ENCODE data around the gene APBB2. TPM values are rescaled to one million over a fixed set of nuclear protein-coding genes. Genes with fewer than 3 reads are reported as not detected.

Gene APBB2
- total and polyA plus RNA-seq, 7 experiments from 2014 or later = 0.42 to 1.5 (median 0.59) TPM; not detected in 2

- ATAC-seq (no peak), DNase-seq (no peak)
- Mint-ChIP-seq H3K4me3 (no peak overlapping the region), H3K27ac (no peak overlapping the region), H3K36me3 (no peaks in the 10 kb centered on the region), H3K9me3 (peaks cover 0 to 2% (median 0%) of the 10 kb centered on the region in 11 donors), H3K4me1 (no peaks in the 10 kb centered on the region), H3K27me3 (peaks cover 0 to 11% (median 0%) of the 10 kb centered on the region in 5 donors)
- H3K9me3 ChIP-seq (ENCODE audit: control insufficient read depth in 2 of 3, low read length in 3 of 3) = no peaks in the 10 kb centered on the region
- ChIA-PET POLR2A (no interaction called here), CTCF (no interaction called here)
- no peak overlapping the region for H3K4me3 ChIP-seq (ENCODE audit: low read length)
- no peaks in the 10 kb centered on the region for H3K4me1 ChIP-seq (ENCODE audit: control insufficient read depth in 2 of 2, insufficient read depth in 2 of 2, low read length in 2 of 2)
- no peak overlapping the region for H3K27ac ChIP-seq (ENCODE audit: low read depth, low read length)
- no peaks in the 10 kb centered on the region for H3K27me3 ChIP-seq (ENCODE audit: control insufficient read depth in 2 of 2, insufficient read depth in 2 of 2, low read length in 2 of 2)
- H3K36me3 ChIP-seq (ENCODE audit: control insufficient read depth in 2 of 3, insufficient read depth in 3 of 3, low read length in 3 of 3) = no peaks in the 10 kb centered on the region
- intact Hi-C loops (cut with micrococcal nuclease) = no loop called here
Measured at GRCh38 chr4:41012293-41012692, 202.0 kb downstream of the APBB2 start.

- no peak overlapping the region for H3K27ac Mint-ChIP-seq
- Histone ChIP-seq H3K36me3 (ENCODE audit: control insufficient read depth in 2 of 3, insufficient read depth in 3 of 3, low read length in 3 of 3) (no peaks in the 10 kb centered on the region), H3K27ac (ENCODE audit: low read depth, low read length) (no peak overlapping the region), H3K4me3 (ENCODE audit: low read length) (no peak overlapping the region), H3K4me1 (ENCODE audit: control insufficient read depth in 2 of 2, insufficient read depth in 2 of 2, low read length in 2 of 2) (no peaks in the 10 kb centered on the region), H3K9me3 (ENCODE audit: control insufficient read depth in 2 of 3, low read length in 3 of 3) (no peaks in the 10 kb centered on the region), H3K27me3 (ENCODE audit: control insufficient read depth in 2 of 2, insufficient read depth in 2 of 2, low read length in 2 of 2) (no peaks in the 10 kb centered on the region)
- intact Hi-C loops (cut with micrococcal nuclease) = no loop called here
- ChIA-PET POLR2A (no interaction called here), CTCF (no interaction called here)
- peaks cover 0 to 4% (median 0%) of the 10 kb centered on the region in 11 donors for H3K9me3 Mint-ChIP-seq
- DNase-seq (no peak), ATAC-seq (no peak)
- no peaks in the 10 kb centered on the region for H3K36me3 Mint-ChIP-seq
- no peaks in the 10 kb centered on the region for H3K4me1 Mint-ChIP-seq
- peaks cover 0 to 6% (median 0%) of the 10 kb centered on the region in 5 donors for H3K27me3 Mint-ChIP-seq
- no peak overlapping the region for H3K4me3 Mint-ChIP-seq
Measured at GRCh38 chr4:41009411-41009810, 204.9 kb downstream of the APBB2 start.

- Mint-ChIP-seq H3K4me1 (no peaks in the 10 kb centered on the region), H3K27ac (no peak overlapping the region), H3K4me3 (no peak overlapping the region), H3K36me3 (no peaks in the 10 kb centered on the region), H3K27me3 (peaks cover 0 to 12% (median 0%) of the 10 kb centered on the region in 5 donors), H3K9me3 (peaks cover 0 to 4% (median 0%) of the 10 kb centered on the region in 11 donors)
- CTCF ChIA-PET = no interaction called here
- intact Hi-C loops (cut with micrococcal nuclease) = no loop called here
- DNase-seq (no peak), ATAC-seq (no peak)
- H3K4me1 ChIP-seq (ENCODE audit: control insufficient read depth in 2 of 2, insufficient read depth in 2 of 2, low read length in 2 of 2) = no peaks in the 10 kb centered on the region
- no peaks in the 10 kb centered on the region for H3K27me3 ChIP-seq (ENCODE audit: control insufficient read depth in 2 of 2, insufficient read depth in 2 of 2, low read length in 2 of 2)
- no peak overlapping the region for H3K4me3 ChIP-seq (ENCODE audit: low read length)
- H3K36me3 ChIP-seq (ENCODE audit: control insufficient read depth in 2 of 3, insufficient read depth in 3 of 3, low read length in 3 of 3) = no peaks in the 10 kb centered on the region
- H3K9me3 ChIP-seq (ENCODE audit: control insufficient read depth in 2 of 3, low read length in 3 of 3) = no peaks in the 10 kb centered on the region
- POLR2A ChIA-PET = no interaction called here
- no peak overlapping the region for H3K27ac ChIP-seq (ENCODE audit: low read depth, low read length)
Measured at GRCh38 chr4:41006141-41006540, 208.2 kb downstream of the APBB2 start.

GRCh38 chr4:41002309-41002708, 212.0 kb downstream of the APBB2 start:
- H3K27ac Mint-ChIP-seq = no peak overlapping the region
- DNase-seq (no peak), ATAC-seq (no peak)
- H3K27ac ChIP-seq (ENCODE audit: low read depth, low read length) = no peak overlapping the region
- CTCF ChIA-PET = no interaction called here
- H3K27me3 ChIP-seq (ENCODE audit: control insufficient read depth in 2 of 2, insufficient read depth in 2 of 2, low read length in 2 of 2) = no peaks in the 10 kb centered on the region
- no peaks in the 10 kb centered on the region for H3K4me1 Mint-ChIP-seq
- H3K9me3 ChIP-seq (ENCODE audit: control insufficient read depth in 2 of 3, low read length in 3 of 3) = no peaks in the 10 kb centered on the region
- no peaks in the 10 kb centered on the region for H3K4me1 ChIP-seq (ENCODE audit: control insufficient read depth in 2 of 2, insufficient read depth in 2 of 2, low read length in 2 of 2)
- peaks cover 0 to 4% (median 0%) of the 10 kb centered on the region in 11 donors for H3K9me3 Mint-ChIP-seq
- POLR2A ChIA-PET = no interaction called here
- no peaks in the 10 kb centered on the region for H3K36me3 Mint-ChIP-seq
- intact Hi-C loops (cut with micrococcal nuclease) = no loop called here
- H3K4me3 ChIP-seq (ENCODE audit: low read length) = no peak overlapping the region
- peaks cover 0 to 14% (median 0%) of the 10 kb centered on the region in 5 donors for H3K27me3 Mint-ChIP-seq
- H3K4me3 Mint-ChIP-seq = no peak overlapping the region
- H3K36me3 ChIP-seq (ENCODE audit: control insufficient read depth in 2 of 3, insufficient read depth in 3 of 3, low read length in 3 of 3) = no peaks in the 10 kb centered on the region

- no peak overlapping the region for H3K4me3 Mint-ChIP-seq
Measured at GRCh38 chr4:41000356-41000755, 214.0 kb downstream of the APBB2 start.

GRCh38 chr4:40998675-40999358, 215.5 kb downstream of the APBB2 start:
- Histone ChIP-seq H3K27me3 (ENCODE audit: control insufficient read depth in 2 of 2, insufficient read depth in 2 of 2, low read length in 2 of 2) (no peaks in the 10 kb centered on the region), H3K36me3 (ENCODE audit: control insufficient read depth in 2 of 3, insufficient read depth in 3 of 3, low read length in 3 of 3) (no peaks in the 10 kb centered on the region), H3K4me1 (ENCODE audit: control insufficient read depth in 2 of 2, insufficient read depth in 2 of 2, low read length in 2 of 2) (no peaks in the 10 kb centered on the region), H3K27ac (ENCODE audit: low read depth, low read length) (no peak overlapping the region), H3K4me3 (ENCODE audit: low read length) (no peak overlapping the region), H3K9me3 (ENCODE audit: control insufficient read depth in 2 of 3, low read length in 3 of 3) (no peaks in the 10 kb centered on the region)
- Mint-ChIP-seq H3K4me1 (no peaks in the 10 kb centered on the region), H3K4me3 (no peak overlapping the region), H3K27ac (no peak overlapping the region), H3K36me3 (no peaks in the 10 kb centered on the region), H3K9me3 (peaks cover 0 to 2% (median 0%) of the 10 kb centered on the region in 11 donors), H3K27me3 (peaks cover 4 to 26% (median 6%) of the 10 kb centered on the region in 5 donors)
- intact Hi-C loops (cut with micrococcal nuclease) = no loop called here
- ATAC-seq (peak; percentile 76), DNase-seq (no peak)
- ChIA-PET POLR2A (no interaction called here), CTCF (no interaction called here)

More at GRCh38 chr4:41000356-41000755, 214.0 kb downstream of the APBB2 start:
- Histone ChIP-seq H3K9me3 (ENCODE audit: control insufficient read depth in 2 of 3, low read length in 3 of 3) (no peaks in the 10 kb centered on the region), H3K4me1 (ENCODE audit: control insufficient read depth in 2 of 2, insufficient read depth in 2 of 2, low read length in 2 of 2) (no peaks in the 10 kb centered on the region), H3K36me3 (ENCODE audit: control insufficient read depth in 2 of 3, insufficient read depth in 3 of 3, low read length in 3 of 3) (no peaks in the 10 kb centered on the region), H3K4me3 (ENCODE audit: low read length) (no peak overlapping the region), H3K27ac (ENCODE audit: low read depth, low read length) (no peak overlapping the region), H3K27me3 (ENCODE audit: control insufficient read depth in 2 of 2, insufficient read depth in 2 of 2, low read length in 2 of 2) (no peaks in the 10 kb centered on the region)
- Mint-ChIP-seq H3K4me1 (no peaks in the 10 kb centered on the region), H3K36me3 (no peaks in the 10 kb centered on the region), H3K27ac (no peak overlapping the region), H3K9me3 (peaks cover 0 to 2% (median 0%) of the 10 kb centered on the region in 11 donors), H3K27me3 (peaks cover 4 to 26% (median 6%) of the 10 kb centered on the region in 5 donors)
- DNase-seq = no peak
- intact Hi-C loops (cut with micrococcal nuclease) = no loop called here
- no peak for ATAC-seq
- ChIA-PET CTCF (no interaction called here), POLR2A (no interaction called here)

- H3K27ac Mint-ChIP-seq = no peak overlapping the region
- peaks cover 4 to 12% (median 6%) of the 10 kb centered on the region in 5 donors for H3K27me3 Mint-ChIP-seq
- no peaks in the 10 kb centered on the region for H3K9me3 ChIP-seq (ENCODE audit: control insufficient read depth in 2 of 3, low read length in 3 of 3)
- H3K36me3 Mint-ChIP-seq = no peaks in the 10 kb centered on the region
- ChIA-PET CTCF (no interaction called here), POLR2A (no interaction called here)
- H3K4me1 Mint-ChIP-seq = peaks cover 0 to 5% (median 0%) of the 10 kb centered on the region in 7 donors
- no peak overlapping the region for H3K4me3 Mint-ChIP-seq
- H3K27me3 ChIP-seq (ENCODE audit: control insufficient read depth in 2 of 2, insufficient read depth in 2 of 2, low read length in 2 of 2) = no peaks in the 10 kb centered on the region
- no peak overlapping the region for H3K4me3 ChIP-seq (ENCODE audit: low read length)
- no peak for DNase-seq
- H3K36me3 ChIP-seq (ENCODE audit: control insufficient read depth in 2 of 3, insufficient read depth in 3 of 3, low read length in 3 of 3) = no peaks in the 10 kb centered on the region
- H3K4me1 ChIP-seq (ENCODE audit: control insufficient read depth in 2 of 2, insufficient read depth in 2 of 2, low read length in 2 of 2) = no peaks in the 10 kb centered on the region
- H3K9me3 Mint-ChIP-seq = peaks cover 0 to 1% (median 0%) of the 10 kb centered on the region in 11 donors
- intact Hi-C loops (cut with micrococcal nuclease) = no loop called here
- no peak for ATAC-seq
- H3K27ac ChIP-seq (ENCODE audit: low read depth, low read length) = no peak overlapping the region
Measured at GRCh38 chr4:40995850-40996249, 218.5 kb downstream of the APBB2 start.

Data from naive thymus-derived CD4-positive, alpha-beta T cell (primary cell).